Stimulated activated CD4-positive, alpha-beta T cell treated with anti-CD3 and anti-CD28 coated beads, TNF-alpha, amount 100 ng/mL, for 1 hour (primary cell): ENCODE results near the gene ATP6V0B.
A peak's percentile ranks its signal among the peaks of the same experiment; 100 is the strongest.

Experiments used
- DNase-seq, 3 donors: peaks; one replicate each; pipeline ENCODE4 v3.0.0-alpha.2; 2020; ENCODE audit warnings: low read depth in 3 of 3, low spot score in 1 of 3

The ATP6V0B gene

GRCh38 chr1:43983253-43983899 is 8.6 kb downstream of the ATP6V0B start:
- no peak for DNase-seq

- no peak for DNase-seq
Measured at GRCh38 chr1:43984855-43985254, 10.1 kb downstream of the ATP6V0B start.

- DNase-seq, result no peak
Measured at GRCh38 chr1:43985984-43986595, 11.3 kb downstream of the ATP6V0B start.

GRCh38 chr1:43986712-43987111 is 12.0 kb downstream of the ATP6V0B start:
- no peak for DNase-seq

- DNase-seq, result no peak
Measured at GRCh38 chr1:43987159-43987902, 12.6 kb downstream of the ATP6V0B start.

GRCh38 chr1:43990271-43991199 is 15.8 kb downstream of the ATP6V0B start:
- DNase-seq, result no peak

GRCh38 chr1:43991200-43991475 is 16.4 kb downstream of the ATP6V0B start:
- no peak for DNase-seq

GRCh38 chr1:43991476-43992231 is 16.9 kb downstream of the ATP6V0B start, which contains the start of gene CCDC24:
Gene CCDC24, plus strand, starts transcription at chr1:43991599. Its CDS starts 280 bp downstream, at chr1:43991879.
- peak in 2 of 3 donors; percentile 43 to 65 for DNase-seq

- no peak for DNase-seq
Measured at GRCh38 chr1:43992232-43992995, 17.7 kb downstream of the ATP6V0B start.

GRCh38 chr1:43993206-43993914 is 18.6 kb downstream of the ATP6V0B start:
- DNase-seq, result no peak

GRCh38 chr1:43994071-43994470 is 19.3 kb downstream of the ATP6V0B start:
- no peak for DNase-seq

GRCh38 chr1:43994794-43995790 is 20.3 kb downstream of the ATP6V0B start:
- no peak for DNase-seq

- no peak for DNase-seq
Measured at GRCh38 chr1:43995984-43996732, 21.4 kb downstream of the ATP6V0B start.

- no peak for DNase-seq
Measured at GRCh38 chr1:43996733-43997115, 22.0 kb downstream of the ATP6V0B start.

GRCh38 chr1:43997295-43997999 is 22.7 kb downstream of the ATP6V0B start:
- no peak for DNase-seq

GRCh38 chr1:43998000-43998378 is 23.2 kb downstream of the ATP6V0B start:
- DNase-seq, result no peak

GRCh38 chr1:43999455-43999854 is 24.7 kb downstream of the ATP6V0B start:
- no peak for DNase-seq
